NOMO-1 (cell line): Measurements from ENCODE around the gene ONECUT3.

Experiments
- DNase-seq, 2 experiments: peaks; one replicate each; lab custom pipeline; 2025; ENCODE audit not compliant: unreplicated experiment in 2 of 2; lab: John Stamatoyannopoulos, UW

ONECUT3 gene

DNA sequence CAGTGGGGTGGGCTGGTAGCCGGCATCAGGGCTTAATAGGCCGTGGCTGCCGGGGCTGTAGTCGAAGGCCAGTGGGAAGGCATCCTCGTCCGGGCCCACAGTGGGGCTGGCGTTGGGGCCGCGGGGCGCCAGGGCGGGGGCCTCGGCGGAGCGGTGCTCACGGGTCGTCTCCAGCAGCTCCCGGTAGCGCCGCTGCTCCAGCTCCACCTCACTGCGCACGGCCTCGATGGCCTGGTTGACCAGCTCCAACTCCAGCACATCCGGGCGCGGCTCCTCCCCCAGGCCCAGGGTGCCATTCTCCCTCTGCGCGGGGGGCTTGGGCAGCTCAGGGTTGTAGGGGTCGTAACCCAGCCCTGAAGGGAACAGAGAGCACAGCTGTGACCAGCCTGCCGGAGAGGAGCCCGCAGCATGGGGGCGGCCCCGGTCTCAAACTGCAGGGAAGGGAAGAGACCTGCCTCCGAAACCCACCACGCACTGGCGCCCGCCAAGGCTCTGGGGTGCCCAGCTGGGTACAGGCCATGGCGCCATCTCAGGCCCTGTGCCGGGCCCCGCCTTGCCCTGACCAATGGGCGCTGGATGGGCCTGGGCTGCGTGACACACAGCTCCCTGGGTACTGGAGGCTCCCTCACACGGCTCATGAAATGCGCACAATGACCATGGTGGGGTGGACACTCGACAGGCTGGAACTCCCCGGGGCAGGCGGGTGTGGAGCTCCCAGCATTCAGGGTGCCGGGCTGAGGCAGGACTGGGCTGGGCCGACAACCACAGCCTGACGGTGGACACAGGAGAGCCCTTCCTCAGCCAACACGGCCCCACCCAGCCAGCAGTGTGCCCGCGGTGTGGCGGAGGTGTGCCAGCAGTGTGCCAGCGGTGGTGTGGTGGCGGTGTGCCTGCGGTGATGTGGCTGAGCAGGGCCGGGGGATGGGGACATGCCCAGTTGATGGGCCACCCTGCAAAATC, 75.3 kb downstream of the ONECUT3 start:
- DNase-seq: no peak

DNA sequence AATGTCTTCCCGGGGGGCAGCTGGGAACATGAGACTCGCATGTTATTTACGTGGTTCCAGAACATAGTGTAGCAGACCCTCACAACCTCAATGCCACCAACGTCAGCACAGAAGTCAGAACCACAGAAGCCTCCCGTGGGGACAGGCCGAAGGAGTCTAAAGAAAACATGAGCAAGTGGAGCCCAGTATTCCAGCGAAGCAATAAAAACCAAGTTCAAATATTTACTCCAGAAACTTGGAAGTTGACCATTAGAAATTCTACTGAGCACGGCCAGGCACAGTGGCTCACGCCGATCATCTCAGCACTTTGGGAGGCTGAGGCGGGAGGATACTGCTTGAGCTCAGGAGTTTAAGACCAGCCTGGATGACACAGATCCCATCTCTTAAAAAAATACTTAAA, 76.7 kb downstream of the ONECUT3 start:
- DNase-seq: no peak

DNA sequence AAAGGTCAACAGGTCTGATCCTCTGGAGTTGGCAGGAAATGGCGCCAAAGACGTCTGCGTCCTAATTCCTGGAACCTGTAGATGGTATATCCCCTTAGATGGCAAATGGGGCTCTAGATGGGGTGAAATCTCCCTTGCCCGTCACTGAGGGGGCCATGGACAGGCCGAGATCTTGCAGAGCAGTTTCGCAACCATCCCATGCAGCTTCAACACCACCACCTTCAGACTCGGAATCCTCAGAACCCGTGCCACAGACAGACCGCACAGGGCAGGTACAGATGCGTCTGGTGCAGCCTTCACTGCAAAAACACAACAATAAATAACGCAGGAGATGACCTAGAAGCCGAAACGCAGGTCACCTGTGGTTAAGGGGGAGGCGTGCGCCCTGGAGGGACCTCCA, 77.3 kb downstream of the ONECUT3 start:
- DNase-seq: no peak
